HG03060 (cell line): ENCODE data around the gene COL23A1.

Source experiments
- ATAC-seq: cut with Tn5 transposase; IDR thresholded peaks from one replicate; pipeline ENCODE4 v1.9.1; 2021; ENCODE audit warnings: low read depth, moderate number of reproducible peaks; ENCODE audit not compliant: unreplicated experiment

COL23A1 gene

DNA sequence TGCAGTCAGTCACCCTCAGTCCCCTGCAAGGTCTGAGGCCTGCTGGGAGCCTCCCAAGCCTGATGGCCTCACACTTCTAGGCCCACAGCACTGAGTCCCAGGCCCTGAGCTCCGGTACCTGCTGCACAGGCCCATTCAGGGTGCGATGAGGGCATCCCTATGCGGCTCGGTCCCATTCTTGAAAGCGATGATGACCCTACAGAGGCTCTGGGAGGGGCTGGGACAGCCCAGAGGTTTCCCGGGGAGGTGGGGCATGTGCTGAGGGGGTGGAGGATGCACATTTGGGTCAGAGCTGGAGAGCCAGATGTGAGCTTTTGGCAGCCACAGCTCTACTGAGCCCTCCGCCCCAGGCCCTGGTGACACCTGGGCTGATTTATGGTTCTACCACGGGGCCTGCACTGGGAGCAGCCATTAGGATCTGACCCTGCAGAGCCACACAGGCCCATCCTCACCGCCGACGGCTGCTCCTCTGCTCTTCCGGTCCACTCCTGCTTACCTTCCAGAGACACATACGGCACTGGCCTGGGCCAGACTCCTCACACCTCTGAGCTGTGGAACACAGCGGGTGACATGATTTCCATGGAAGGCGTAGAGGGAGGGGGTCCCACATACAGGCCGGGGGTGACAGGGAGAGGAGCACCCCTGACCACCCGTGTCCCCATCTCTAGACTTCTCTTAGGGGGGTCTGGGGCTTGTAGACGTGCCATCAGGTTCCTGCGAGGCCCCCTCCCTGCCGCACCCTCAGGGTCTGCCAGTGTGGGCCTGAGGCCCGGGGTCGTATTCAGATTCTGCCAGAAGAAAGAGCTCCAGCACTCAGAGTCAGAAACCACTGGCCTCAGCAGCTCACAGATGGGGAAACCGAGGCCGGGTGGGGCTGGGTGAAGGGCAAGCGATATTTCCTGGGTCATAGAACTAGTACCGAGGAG lies 53.4 kb downstream of the COL23A1 start:
- ATAC-seq: no peak

DNA sequence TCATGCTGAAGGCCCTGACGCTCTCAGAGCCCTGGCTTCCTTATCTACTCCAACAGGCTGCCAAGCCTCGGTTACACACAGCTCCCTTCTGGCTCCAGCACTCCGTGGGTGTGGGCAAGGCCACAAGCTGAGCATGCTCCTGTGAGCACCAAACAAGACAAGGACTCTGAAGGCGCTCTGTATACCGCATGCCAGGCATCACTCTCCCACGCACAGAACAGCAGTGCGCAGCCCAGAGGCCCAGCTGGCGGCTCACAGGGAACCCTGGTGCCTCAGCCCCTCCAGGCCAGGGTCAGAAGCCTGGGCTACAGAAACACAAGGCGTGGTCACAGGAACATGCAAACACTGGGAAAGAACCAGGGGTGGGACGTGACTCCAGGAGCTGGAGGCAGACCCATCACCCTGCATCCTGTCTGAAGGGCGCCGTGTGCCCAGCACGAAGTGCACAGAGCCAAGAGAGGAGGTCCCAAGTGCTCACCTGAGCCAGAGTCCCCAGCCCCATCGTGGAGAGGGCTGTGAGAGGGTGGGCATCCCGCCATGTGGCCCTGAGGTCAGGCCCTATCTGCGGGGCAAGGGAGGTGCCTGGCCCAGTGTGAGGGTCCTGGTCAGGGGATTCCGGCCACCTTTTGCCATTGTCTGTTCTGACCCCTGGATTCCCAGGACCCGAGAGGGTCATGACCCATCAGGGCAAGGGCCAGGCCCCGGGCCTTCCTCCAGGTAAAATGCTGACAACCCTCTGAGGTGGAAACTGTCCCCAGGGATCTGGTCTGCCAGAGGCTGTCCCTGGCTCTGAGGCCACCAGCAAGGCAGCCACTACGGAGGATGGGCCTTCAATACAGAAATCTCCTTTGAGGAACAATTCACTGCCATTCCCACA lies 54.7 kb downstream of the COL23A1 start:
- ATAC-seq: no peak

DNA sequence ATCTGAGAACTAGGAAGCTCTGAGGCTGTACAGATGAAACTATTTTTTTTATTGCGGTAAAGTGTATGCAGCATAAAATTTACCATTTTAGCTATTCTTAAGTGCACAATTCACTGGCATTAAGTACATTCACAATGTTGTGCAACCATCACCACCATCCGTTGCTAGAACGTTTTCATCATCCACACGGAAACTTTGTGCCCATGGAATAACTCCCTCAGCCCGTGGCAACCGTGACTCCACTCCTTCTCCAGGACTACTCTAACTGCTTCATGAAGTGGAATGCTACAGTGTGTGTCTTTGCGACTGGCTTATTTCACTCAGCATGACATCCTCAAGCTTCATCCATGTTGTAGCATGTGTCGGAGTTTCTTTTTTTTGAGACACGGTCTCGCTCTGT lies 57.1 kb downstream of the COL23A1 start:
- no peak for ATAC-seq

DNA sequence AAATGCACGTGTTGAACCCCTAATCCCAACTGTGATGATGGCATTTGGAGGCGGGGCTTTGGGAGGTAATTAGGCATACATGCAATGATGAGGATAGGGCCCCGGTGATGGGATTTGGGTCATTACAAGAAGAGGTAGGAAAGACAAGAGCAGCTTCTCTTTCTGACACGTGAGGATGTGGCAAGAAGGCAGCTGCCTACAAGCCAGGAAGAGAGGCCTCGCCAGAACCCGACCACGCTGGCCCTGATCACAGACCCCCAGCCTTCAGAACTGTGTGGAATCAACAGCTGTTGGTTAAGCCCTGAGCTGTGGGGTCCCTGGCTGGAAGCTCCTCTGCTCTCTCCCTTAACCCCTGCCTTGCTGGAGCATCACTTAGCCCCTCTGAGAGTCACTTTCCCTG lies 57.5 kb downstream of the COL23A1 start:
- no peak for ATAC-seq

DNA sequence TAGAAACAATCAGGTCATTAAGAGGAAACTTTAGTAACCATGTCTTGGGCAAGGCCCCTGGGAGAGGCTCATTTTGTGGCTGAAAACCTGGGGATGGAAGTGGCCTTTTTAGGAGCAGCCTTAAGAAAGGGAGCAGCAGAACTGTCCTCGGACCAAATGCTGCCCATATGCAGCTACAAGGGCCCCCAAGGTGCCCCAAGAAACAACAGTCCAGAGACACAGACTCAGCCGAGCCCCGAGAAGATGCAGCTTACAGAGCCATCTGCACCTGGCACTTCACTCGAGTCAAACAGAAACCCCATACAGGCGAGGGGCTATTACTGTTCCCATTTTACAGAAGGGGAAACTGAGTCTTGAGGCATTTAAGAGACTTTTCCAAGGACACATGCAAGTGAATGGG lies 58.0 kb downstream of the COL23A1 start:
- ATAC-seq: no peak

- ATAC-seq: no peak
These were observed 58.4 kb downstream of the COL23A1 start for GRCh38 chr5:178531786-178532185.

DNA sequence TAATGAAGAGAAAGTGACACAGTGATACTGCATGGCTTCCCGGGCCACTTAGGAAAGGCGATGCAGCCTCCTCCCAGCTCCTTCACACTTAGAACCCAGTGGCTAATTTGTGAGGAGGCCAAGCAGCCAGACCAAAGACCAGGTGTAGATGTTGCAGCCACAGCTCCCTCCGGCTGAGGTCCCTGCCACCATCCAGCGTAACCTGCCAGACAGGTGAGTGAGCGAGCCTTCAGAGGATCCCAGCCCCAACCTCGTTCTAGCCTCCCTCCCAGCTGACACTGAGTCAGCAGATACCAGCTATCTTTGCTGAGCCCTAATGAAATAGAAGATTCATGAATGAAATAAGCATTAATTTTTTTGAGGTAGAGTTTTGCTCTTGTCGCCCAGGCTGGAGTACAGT lies 59.7 kb downstream of the COL23A1 start:
- ATAC-seq: no peak

- no peak for ATAC-seq
These were observed 61.1 kb downstream of the COL23A1 start for GRCh38 chr5:178529080-178529479.

DNA sequence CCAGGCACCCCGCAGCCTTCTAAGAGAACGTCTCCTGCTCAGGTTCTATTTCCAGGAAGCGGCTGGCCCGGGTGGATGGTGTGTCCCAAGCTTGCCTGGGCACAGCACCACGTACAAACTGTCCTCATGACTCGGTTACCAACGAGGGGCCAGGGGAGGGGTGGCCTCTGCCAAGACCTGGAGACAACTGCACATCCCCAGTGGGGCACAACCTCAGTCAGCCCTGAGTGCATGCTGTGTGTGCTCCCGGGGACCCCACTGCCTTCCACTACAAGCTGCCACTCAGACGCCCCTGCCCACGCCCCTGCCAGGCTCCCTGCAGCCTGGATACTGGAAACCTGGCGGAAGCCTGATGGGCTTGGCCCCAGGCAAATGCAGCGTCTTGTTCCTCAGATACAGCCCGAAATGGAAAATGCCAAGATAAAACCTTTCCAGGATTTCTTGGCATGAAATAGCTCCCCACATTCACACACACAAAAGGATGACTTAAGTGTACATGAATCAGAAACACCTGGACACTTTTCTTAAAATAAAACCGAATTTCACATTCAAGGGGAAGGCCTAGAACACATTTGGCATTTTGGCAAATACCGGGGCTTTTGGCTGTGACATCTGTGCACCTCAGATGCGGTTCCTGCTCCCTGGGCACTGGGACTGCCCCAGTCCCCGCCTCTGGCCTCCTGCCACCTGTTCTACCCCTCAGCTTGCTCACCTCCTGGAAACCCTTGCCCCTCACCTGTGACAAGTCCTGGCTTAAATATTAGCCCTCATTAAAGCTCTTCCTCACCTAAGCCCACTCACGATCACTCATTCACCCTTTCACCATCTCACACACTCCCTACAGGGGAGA lies 62.5 kb downstream of the COL23A1 start:
- no peak for ATAC-seq

DNA sequence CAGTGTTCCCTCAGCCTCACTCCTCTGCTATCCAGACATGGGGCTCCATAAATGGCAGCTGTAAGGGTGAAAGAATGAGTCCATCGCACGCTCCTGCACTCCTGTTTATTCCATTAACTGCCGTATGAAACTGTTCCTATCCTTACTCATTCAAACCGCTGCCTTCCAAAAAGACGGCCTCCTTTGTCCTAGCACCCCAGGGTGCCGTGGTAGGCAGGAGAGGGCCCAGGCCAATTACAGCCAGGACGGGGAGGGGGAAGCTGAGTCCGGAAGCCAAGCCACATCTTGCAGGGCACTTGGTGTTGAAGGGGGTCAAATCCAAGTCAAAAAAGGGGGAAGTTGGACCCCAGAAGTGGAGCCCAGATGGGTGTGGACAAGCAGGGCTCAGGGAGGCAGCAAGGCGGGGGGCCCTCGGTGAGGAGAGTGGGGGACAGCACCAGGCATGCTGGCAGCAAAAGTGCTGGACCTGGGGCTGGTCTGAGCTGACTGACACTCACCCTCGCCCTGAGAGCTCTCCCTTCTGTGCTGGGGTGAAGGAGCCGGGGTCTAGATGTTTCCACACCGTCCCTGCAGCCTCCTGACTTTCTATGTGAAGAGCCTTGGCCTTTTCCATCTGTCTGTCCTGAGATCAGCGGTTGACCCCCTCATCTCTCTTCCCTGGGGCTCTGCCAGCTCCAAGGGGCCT lies 63.3 kb downstream of the COL23A1 start:
- no peak for ATAC-seq

- ATAC-seq: no peak
These were observed 64.1 kb downstream of the COL23A1 start for GRCh38 chr5:178525906-178526732.

- no peak for ATAC-seq
These were observed 65.9 kb downstream of the COL23A1 start for GRCh38 chr5:178524093-178524882.

GRCh38 chr5:178522361-178522760 lies 67.8 kb downstream of the COL23A1 start:
- no peak for ATAC-seq

- no peak for ATAC-seq
These were observed 69.3 kb downstream of the COL23A1 start for GRCh38 chr5:178520851-178521250.

DNA sequence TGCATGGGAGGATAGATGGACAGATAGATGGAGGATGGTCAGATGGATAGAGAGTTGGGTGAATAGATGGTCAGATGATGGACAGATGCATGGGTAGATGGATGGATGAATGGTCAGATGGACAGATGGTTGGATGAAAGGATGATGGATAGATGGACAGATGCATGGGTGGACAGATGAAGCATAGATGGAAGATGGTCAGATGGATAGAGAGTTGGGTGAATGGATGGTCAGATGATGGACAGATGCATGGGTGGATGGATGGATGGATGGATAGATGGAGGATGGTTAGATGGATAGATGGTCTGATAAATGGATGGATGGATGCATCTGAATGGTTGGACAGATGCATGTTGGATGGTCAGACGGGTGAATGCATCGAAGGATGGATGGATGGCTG lies 70.4 kb downstream of the COL23A1 start:
- no peak for ATAC-seq

DNA sequence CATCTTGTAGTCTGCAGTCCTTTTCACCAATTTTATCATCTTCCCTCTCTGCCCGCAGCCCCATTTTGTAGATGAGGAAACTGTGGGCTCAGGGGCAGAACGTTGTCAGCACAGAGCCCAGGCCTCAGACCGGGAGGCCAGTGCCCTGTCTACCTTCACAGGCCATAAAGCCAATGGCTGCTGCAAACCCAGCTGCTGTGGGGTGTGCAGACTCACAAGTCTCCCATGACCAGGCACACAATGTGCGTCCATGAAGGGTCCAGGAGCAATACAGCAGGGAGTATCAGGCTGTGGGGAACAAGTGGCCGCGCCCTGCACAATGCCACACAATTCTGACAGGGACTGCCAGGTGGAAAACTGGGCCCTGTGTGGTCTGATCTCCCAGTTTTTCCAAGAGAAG lies 71.0 kb downstream of the COL23A1 start:
- no peak for ATAC-seq

- ATAC-seq: no peak
These were observed 73.5 kb downstream of the COL23A1 start for GRCh38 chr5:178516504-178517235.
